ENCODE measurements around the gene OVOL3.
"Not testable (repeated sequence)": the region's sequence is repeated elsewhere in the genome, so short reads cannot be mapped to it uniquely, and the experiment has no call there.

OVOL3 gene

DNA sequence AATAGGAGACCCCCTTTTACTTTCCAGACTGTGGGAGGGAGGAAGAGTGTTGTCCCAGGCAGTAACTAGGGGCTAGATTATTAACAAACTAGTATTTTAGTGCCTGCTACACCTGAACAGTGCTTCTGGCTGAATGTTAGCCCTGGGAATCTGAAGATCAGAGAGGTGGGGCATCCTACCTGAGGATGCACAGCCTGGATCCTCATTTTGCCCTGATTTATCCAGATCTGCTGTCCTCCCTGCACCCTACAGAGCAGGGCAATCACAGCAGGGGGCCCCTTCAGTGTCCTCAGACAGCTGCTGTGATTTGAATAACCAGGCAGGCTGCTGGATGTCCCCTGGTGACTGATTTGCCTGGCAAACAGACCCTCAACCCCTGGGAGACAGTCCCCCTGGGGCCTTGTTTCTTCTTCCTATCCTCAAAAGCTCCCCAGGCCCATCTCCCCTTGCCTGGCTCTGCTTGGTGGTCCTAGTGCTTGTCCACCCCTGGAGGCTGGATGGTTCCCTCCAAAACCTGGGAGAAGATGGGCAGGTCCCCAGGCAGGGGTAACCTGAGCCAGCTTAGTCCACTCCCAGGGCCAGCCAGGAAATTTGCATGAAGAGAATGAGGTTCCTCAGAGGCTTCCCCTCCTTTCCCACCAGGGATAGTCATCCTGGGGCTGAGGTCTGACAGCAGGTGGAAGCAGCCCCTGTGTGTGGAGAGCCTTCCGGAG, at the start of gene OVOL3:
Gene OVOL3 (plus strand): TSS at position 657 of the 713 bp plus-strand sequence. CDS start 60 bp downstream, outside the sequence.
- no peak for DNase-seq (ENCODE audit: low read depth in 3 of 3)

DNA sequence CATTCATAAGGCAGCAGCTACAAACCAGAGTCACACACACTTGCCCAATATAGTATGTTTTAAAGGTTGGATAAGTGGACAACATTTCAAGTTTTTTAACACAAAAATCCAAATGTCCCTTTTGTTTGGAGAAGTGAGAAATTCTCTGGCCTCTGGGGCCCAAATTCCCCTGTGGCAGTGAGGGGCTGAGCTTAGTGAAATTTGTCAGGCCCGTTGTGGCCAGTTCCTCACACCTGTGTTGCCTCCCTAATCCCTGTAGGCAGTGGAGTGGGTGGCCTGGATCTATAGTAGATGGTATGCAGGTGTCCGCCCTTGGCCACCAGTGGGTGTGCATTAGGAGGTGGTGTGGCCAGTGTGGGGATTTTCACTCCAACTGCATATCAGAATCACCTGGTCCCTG, 49.6 kb upstream of the OVOL3 start:
- no peak for DNase-seq (ENCODE audit: low read depth in 3 of 3)

DNA sequence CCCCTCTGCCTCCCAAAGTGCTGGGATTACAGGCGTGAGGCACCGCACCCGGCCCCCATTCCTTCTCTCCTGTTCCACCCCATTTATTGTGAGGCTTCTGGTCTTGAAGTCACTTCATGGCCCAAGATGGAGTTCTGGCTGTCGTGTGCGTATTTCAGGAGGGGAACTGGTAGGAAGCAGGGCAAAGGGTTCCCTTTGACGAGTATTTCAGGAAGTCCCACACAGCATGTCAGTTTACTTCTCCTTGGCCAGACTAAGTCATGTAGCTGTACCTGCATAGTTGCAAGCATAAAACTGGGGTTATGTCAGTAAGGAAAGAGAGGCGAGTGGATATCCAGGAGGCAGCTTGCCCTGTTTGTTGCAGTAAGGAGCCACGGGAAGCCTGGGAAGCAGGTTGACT, 46.1 kb upstream of the OVOL3 start:
- no peak for DNase-seq (ENCODE audit: low read depth in 3 of 3)

DNA sequence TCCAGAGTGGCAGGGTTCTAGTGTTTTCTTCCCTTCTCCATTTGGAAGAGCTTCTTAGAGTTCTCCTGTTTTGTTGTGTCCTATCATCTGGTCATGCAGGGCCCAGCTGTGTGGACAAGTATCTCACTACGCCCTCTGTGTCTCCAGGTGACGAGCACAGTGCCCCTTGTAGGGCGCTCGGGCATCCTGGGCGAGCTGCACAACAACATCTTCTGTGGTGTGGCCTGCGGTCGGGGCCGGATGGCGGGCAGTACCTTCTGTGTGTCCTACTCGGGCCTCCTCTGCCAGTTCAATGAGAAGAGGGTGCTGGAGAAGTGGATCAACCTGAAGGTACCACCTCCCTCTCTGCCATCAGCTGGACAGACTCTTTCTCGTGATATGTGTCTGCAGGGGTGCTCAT, 43.3 kb upstream of the OVOL3 start:
- no peak for DNase-seq (ENCODE audit: low read depth in 3 of 3)

DNA sequence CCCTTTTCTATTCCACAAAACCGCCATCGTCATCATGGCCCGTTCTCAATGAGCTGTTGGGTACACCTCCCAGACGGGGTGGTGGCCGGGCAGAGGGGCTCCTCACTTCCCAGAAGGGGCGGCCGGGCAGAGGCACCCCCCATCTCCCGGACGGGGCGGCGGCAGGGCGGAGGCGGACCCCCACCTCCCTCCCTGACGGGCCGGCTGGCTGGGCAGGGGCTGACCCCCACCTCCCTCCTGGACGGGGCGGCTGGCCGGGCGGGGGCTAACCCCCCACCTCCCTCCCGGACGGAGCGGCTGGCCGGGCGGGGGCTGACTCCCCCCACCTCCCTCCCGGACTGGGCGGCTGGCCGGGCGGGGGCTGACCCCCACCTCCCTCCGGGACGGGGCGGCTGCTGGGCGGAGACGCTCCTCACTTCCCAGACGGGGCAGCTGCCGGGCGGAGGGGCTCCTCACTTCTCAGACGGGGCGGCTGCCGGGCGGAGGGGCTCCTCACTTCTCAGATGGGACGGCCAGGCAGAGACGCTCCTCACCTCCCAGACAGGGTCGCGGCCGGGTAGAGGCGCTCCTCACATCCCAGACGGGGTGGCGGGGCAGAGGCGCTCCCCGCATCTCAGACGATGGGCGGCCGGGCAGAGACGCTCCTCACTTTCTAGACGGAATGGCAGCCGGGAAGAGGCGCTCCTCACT, 42.0 kb upstream of the OVOL3 start:
- DNase-seq (ENCODE audit: low read depth in 3 of 3), result not testable (repeated sequence)

DNA sequence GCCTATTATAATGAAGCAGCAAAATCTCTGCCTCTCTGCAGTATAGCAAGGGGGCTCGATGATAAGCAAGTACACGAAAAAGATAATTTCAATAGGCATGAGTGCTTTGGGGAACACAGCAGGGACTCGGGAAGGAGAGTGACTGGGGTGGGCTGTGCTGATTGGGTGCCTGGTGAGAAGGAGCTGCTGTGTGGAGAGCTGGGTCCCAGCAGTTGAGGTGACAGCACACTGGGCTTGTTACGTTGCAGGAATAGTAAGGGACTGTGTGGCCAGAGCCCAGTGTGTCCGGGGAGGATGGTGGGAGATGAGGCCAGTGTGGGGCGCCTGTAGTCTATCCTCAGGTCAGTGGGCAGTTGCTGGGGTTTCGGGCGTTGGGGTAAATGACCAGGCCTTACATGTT, 38.9 kb upstream of the OVOL3 start:
- no peak for DNase-seq (ENCODE audit: low read depth in 3 of 3)

DNA sequence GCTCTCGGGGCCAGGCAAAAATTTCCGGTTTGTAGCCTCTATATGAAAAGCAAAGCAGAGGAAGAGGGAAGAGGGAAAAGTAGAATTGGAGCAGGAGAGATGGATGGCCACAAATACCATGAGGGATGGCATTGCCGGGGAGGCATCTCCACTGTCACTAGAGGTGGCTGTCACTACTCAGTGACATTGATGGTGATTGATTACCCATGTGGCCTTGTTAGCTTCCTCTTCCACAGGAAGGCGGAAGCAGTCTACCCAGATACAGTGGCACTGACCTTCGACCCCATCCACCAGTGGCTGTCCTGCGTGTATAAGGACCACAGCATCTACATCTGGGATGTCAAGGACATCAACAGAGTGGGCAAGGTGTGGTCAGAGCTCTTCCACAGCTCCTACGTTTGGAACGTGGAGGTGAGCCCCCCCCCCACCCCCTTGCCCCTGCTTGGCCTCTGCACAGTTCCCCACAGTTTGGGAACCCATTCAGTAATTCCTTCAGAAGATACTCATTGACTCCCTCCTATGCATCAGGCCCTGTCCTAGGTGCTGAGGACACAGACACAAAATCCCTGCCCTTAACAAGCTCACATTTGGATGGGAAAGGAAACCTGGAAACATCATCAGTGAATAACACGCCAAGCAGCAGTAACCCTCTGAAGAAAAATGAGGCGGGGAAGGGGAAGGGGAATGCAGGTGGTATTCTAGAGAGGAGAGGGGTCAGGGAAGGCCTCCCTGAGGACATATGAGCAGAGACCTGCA, 37.6 kb upstream of the OVOL3 start:
- no peak for DNase-seq (ENCODE audit: low read depth in 3 of 3)

DNA sequence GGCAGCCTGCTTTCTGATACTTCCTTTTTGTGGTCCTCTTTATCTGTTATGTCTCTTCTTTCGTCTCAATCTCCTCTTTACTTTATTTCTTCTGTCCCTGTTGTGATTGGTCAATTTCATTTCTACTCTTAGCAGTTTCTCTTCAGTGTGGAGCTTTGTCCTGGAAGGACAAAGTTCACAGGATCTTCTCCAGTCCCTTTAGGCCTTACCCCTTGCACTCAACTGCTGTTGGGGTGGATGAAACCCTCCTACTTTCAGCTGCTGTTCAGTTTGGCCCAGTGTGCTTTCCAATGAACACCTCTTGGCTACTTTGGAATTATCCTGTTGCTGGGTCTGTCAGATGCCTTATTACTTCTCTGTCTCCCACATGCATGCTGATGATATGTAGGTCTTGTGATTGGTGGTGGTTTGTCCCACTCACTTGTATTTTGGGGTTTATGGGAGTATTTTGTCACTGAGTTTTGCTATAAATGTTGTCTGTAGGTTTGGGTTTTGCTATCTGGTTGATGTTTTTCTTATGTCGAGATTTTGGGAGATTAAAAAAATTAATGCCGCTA, 31.5 kb upstream of the OVOL3 start:
- no peak for DNase-seq (ENCODE audit: low read depth in 3 of 3)

DNA sequence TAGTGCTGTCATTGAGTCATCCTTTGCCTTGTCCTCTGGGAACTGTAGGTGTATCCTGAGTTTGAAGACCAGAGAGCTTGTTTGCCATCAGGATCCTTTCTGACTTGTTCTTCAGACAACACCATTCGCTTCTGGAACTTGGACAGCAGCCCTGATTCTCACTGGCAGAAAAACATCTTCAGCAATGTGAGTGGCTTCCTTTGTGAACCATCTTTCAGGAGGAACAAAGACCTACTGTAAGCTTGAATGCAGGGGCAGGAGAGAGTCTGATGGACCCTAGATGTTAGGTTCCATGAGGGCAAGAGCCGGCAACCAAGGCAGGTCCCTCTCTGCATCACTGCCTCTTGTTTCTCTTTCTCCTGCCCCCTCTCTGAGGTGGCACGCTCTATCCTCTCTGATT, 29.6 kb upstream of the OVOL3 start:
- no peak for DNase-seq (ENCODE audit: low read depth in 3 of 3)

DNA sequence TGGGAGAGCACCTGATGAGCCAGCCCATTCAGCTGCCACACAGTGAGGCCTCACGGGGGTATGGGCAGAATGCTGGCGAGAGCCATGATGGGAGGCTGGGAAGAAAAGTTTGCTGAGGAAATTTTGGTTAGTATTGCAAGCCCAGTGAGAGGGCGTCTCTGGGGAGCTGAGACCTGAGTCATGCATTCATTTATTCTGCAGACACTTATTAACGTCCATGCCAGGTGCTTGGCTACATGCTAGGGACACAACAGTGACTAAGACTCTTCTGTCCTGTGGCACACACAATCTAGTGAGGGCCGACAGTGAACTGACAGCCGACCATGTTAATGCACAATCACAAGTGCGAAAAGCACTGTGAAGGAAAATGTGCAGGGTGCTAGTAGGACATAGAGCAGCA, 29.0 kb upstream of the OVOL3 start:
- DNase-seq (ENCODE audit: low read depth in 3 of 3), result no peak

DNA sequence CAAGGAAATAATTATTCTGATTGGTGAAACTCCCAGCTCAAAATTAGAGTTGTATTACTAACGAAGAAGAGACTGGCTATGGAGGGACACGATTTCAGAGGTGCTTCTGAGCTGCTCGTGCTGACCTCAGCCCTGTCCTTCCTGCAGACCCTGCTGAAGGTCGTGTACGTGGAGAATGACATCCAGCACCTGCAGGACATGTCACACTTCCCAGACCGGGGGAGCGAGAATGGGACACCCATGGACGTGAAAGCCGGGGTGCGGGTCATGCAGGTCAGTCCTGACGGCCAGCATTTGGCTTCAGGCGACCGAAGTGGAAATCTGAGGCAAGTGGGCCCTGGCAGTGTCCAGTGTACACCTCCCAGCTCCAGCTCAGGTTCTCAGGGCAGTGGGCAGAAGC, 28.0 kb upstream of the OVOL3 start:
- no peak for DNase-seq (ENCODE audit: low read depth in 3 of 3)

DNA sequence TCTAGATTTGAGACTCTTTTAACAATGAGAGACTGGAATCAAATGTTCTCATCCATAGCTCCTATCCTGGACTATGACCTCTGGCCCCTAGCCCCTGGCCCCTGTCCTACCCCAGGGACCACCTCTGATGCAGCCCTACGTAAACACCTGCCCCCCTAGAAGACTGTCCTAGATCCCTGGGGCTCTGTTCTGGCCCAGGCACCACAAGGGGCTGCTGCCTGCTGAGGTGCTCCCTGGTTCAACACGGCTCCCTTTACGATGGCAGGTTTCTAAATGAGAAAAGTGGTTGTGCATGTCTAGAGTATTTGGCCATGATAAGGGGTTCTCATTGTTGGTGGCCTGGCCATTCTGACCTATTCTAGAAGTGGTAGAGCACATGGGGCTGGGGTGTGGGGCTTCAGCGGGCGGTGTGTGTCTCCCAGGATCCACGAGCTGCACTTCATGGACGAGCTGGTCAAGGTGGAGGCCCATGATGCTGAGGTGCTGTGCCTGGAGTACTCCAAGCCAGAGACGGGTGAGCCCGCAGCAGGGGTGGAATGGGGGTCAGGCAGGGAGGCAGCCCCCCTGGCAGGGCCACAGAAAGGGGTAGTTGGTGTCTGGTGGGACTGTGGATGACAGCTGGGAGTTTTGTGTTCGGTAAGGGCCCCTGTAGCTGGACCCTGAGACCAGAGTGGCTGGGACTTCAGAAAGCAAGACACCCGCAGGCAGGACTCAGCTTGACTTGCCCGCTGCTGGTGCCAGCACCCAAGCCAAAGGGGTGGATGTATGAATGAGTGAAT, 26.5 kb upstream of the OVOL3 start:
- DNase-seq (ENCODE audit: low read depth in 3 of 3), result no peak

DNA sequence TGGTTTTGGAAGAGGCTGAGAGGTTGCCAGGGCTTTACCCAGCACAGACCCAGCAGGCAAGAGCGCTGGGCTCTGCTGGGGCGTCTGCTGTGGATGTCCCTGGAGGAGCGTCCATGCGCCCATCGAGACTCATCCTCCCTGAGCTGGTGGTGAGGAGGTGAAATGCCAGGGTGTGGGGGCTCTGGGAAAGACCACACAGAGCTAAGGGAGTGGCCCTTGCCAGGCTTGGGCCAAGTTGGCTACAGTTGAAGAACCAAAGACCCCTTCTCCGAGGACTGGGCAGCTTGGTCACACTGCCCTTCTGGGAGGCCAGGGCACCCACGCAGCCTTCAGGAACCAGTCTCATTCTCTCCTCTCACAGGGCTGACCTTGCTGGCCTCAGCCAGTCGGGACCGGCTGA, 24.6 kb upstream of the OVOL3 start:
- no peak for DNase-seq (ENCODE audit: low read depth in 3 of 3)

DNA sequence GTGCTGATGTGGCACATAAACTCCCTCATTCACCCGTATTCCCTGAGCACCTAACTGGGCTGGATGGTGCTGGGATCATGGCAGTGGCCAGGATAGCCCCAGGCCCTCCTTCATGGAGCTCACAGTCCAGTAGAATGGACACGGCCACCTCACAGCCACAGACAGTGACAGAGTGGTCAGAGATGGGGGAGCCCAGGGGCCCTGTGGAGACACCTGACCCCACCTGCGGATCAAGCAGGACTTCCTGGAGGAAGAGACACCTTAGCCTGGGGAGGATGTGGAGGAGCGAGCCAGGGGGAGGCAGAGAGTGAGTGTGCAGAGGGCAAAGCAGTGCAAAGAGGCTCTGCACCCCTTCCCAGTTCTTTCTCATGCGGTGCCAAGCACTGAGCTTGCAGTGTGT, 21.1 kb upstream of the OVOL3 start:
- no peak for DNase-seq (ENCODE audit: low read depth in 3 of 3)

DNA sequence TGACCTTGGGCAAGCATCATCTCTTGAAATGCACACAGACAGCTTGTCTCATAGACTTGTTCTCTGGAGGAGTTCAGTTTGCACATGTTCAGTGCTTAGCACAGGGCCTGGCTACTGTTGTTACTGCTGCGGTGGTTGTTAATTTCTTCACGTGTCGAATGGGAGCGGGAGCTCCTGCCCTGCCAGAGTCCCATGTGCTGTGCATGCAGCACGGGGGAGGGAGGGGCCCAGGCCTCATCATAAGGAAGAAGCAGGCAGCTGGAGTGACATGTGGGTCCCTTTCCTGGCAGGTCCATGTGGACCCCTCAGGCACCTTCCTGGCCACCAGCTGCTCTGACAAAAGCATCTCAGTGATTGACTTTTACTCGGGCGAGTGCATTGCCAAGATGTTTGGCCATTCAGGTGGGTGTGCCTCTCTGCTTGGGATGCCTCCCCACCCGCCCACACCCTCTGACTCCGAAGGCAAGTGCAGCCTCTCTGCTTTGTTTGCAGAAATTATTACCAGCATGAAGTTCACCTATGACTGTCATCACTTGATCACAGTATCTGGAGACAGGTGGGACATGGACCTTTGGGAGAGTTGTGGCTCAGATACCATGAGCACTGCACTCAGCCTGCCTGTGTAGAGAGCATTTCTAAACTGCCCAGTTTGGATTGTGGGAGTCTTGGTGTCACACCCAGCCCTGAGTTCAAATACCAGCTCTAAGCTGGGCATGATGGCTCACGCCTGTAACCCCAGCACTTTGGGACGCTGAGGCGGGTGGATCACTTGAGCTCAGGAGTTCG, 19.8 kb upstream of the OVOL3 start:
- no peak for DNase-seq (ENCODE audit: low read depth in 3 of 3)

DNA sequence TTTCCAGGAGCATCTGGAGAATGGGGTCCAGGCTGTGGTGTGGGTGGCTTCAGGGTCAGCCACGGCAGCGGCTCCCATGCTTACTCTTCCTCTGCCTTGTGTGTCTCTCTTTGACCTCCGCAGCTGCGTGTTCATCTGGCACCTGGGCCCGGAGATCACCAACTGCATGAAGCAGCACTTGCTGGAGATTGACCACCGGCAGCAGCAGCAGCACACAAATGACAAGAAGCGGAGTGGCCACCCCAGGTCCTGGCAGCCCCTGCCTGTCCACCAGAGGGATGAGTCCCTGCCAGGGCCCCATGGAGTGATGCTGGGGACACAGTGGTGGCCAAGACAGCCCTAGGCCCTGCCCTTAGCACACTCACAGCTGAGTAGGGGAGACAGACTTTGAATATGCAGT, 18.4 kb upstream of the OVOL3 start:
- DNase-seq (ENCODE audit: low read depth in 3 of 3), result no peak

DNA sequence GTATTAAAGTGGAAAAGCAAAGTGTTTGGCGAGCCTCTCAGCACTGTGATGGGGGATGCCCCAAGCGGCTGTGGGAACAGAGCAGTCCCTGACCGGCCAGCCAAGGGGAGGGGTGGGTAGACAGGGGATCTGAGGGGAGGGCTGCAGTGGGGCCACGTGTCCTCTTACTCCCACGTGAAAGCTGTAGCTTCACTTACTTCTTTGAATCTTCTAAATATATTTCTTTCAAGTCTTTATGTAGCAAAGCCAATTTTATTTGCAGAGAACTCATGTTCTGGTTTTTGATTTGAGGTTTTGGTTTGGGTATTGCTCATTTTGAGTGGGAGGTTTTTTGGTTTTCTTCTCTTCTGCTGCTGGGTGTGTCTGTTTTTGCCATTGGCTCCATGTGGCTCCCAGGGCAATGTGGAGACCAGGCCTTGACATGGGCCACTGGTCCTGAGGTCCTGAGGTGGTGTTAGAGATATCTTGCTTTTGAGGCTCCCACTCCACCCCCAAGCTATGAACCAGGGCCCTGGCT, 17.7 kb upstream of the OVOL3 start:
- DNase-seq (ENCODE audit: low read depth in 3 of 3), result no peak

DNA sequence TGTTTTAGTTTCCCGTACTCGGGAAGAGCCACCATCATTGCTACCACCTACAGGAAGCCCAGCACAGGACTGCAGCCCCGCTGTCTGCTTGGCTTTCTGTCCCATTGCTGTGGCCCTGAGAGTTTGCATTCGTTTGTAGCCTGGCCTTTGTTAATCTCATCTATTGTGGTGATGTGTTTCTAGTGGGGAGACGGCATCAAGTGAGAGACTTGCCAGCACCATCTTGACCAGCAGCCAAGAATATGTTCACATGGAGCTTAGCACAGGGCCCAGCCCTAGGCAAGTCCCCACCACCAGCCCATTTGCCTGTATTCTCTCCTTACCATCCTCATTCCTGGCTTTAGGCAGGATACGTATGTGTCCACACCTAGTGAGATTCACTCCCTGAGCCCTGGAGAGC, 17.3 kb upstream of the OVOL3 start:
- no peak for DNase-seq (ENCODE audit: low read depth in 3 of 3)

DNA sequence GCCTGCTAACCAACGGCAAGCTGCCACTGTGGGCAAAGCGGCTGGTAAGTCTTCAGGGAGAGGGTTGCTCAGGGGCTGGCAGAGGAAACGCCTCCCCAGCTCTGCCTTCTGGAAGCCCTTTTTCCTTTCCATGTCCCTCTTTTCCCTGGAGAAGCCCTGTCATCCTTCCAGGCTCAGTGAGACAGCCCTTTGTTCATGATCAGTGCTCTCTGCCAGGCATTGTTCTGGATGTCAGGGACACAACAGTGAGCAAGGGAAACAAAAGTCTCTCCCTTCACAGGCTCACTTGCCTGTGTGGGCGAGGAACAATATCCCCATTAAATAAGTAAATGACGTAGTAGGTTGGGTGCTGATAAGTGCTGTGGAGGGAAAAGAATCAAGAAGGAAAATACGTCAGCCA, 13.9 kb upstream of the OVOL3 start:
- no peak for DNase-seq (ENCODE audit: low read depth in 3 of 3)

DNA sequence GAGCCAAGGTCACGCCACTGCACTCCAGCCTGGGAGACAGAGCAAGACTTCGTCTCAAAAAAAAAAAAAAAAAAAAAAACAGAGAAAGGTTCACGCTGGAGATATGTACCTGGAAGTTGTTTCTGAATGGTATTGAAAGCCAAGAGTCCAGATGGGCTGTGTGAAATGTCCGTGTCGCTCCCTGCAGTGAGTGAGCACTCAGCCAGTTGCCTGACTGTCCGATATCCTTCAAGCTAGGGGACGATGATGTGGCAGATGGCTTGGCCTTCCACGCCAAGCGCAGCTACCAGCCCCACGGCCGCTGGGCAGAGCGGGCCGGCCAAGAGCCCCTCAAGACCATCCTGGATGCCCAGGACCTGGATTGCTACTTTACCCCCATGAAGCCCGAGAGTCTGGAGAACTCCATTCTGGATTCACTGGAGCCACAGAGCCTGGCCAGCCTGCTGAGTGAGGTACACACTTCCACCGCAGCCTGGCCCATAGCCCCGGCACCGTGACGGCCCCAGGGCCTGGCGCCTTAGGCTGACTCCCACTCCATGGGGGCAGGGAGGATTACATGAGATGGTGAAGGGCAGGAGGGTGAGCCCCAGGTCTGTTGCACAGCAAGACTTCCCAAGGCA, 11.7 kb upstream of the OVOL3 start:
- DNase-seq (ENCODE audit: low read depth in 3 of 3), result no peak
